Epithelial cell of esophagus (primary cell): Measurements from ENCODE around the gene ADGRD1.

Experiments
- DNase-seq: peaks from one replicate; pipeline ENCODE4 v3.0.0; 2010; ENCODE audit warnings: low read depth
- H3K4me3 ChIP-seq: 2 replicates; pipeline ENCODE4 v1.5.1; 2011; ENCODE audit warnings: mild to moderate bottlenecking, low read length, control low read depth
- TF ChIP-seq, protein P1 (sequence below): IDR thresholded peaks from 2 replicates; pipeline ENCODE4 v1.5.1; 2011; ENCODE audit warnings: low read depth, mild to moderate bottlenecking, low read length, control low read depth, inconsistent platforms; ENCODE audit not compliant: insufficient read depth; ENCODE audit errors: missing control alignments

ADGRD1 gene

GRCh38 chr12:130966443-130967030, 12.8 kb downstream of the ADGRD1 start:
- no peak overlapping the region for H3K4me3 ChIP-seq
- TF ChIP-seq, protein P1, sequence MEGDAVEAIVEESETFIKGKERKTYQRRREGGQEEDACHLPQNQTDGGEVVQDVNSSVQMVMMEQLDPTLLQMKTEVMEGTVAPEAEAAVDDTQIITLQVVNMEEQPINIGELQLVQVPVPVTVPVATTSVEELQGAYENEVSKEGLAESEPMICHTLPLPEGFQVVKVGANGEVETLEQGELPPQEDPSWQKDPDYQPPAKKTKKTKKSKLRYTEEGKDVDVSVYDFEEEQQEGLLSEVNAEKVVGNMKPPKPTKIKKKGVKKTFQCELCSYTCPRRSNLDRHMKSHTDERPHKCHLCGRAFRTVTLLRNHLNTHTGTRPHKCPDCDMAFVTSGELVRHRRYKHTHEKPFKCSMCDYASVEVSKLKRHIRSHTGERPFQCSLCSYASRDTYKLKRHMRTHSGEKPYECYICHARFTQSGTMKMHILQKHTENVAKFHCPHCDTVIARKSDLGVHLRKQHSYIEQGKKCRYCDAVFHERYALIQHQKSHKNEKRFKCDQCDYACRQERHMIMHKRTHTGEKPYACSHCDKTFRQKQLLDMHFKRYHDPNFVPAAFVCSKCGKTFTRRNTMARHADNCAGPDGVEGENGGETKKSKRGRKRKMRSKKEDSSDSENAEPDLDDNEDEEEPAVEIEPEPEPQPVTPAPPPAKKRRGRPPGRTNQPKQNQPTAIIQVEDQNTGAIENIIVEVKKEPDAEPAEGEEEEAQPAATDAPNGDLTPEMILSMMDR, result no peak
- DNase-seq, result no peak

DNA sequence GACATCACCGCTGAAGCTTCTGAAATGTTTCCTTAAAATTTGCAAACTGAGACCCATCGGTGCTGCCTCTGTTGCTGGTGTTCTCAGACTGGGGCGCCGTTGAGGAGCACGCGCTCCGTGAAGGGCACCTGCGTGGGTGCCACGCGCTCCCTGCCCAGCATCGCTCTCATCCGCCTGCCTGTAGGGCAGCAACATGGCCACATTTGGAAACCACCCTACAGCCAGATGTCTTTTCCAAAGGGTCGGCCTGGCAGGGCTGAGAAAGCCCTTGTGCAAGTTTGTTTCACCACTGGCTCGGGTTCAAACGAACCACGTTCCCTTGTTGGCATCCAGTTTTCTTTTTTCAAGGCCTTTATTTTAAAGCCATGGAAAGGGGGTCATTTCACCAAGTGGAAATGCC, 13.9 kb downstream of the ADGRD1 start:
- H3K4me3 ChIP-seq, result no peak overlapping the region
- TF ChIP-seq, protein P1, result no peak
- DNase-seq, result no peak

DNA sequence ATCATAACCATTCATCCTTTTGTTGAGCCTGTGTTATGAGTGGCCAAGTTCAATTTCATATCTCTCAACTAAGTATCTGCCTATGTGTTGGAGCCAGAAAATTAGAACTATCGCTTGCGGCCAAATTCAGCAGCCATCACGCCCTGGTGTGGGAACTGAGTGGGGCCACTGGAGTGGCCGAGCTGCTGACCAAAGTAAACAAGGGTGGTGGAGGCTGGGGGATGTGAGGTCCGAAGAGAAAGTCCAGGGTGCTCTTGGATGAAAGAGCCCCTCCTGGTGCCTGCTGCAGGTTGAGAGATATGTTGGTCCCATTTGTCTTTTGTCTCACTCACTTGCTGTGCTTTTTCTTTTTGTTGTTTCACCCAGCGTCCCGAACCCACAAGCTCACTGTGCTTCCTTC, 14.9 kb downstream of the ADGRD1 start:
- no peak for DNase-seq
- H3K4me3 ChIP-seq, result no peak overlapping the region
- TF ChIP-seq, protein P1, result no peak

- H3K4me3 ChIP-seq, result no peak overlapping the region
- DNase-seq, result no peak
- TF ChIP-seq, protein P1, result no peak
Measured at GRCh38 chr12:130969223-130969622, 15.5 kb downstream of the ADGRD1 start.

- DNase-seq, result no peak
- no peak overlapping the region for H3K4me3 ChIP-seq
- TF ChIP-seq, protein P1, result no peak
Measured at GRCh38 chr12:130970165-130970907, 16.6 kb downstream of the ADGRD1 start.

GRCh38 chr12:130970908-130971233, 17.2 kb downstream of the ADGRD1 start:
- TF ChIP-seq, protein P1, result no peak
- no peak overlapping the region for H3K4me3 ChIP-seq
- no peak for DNase-seq

- TF ChIP-seq, protein P1, result no peak
- no peak overlapping the region for H3K4me3 ChIP-seq
- DNase-seq, result no peak
Measured at GRCh38 chr12:130971925-130972585, 18.3 kb downstream of the ADGRD1 start.
